Mammary epithelial cell (primary cell): ENCODE results near the gene FAM107A.

Source experiments
- EZH2 ChIP-seq: IDR thresholded peaks from 2 replicates; pipeline ENCODE4 v1.6.1; 2012; ENCODE audit warnings: low read length, inconsistent platforms, borderline replicate concordance
- TF ChIP-seq, protein P1 (sequence below), 2 donors: IDR thresholded peaks in 1 of 2; conservative IDR thresholded peaks in 1 of 2; 2 replicates each; pipeline ENCODE4 v1.5.1; 2011 to 2012; ENCODE audit warnings: inconsistent platforms in 2 of 2, low read length in 2 of 2, mild to moderate bottlenecking in 2 of 2, control low read depth in 1 of 2, low read depth in 1 of 2; ENCODE audit not compliant: insufficient read depth in 1 of 2; ENCODE audit errors: extremely low read depth in 1 of 2

DNA sequence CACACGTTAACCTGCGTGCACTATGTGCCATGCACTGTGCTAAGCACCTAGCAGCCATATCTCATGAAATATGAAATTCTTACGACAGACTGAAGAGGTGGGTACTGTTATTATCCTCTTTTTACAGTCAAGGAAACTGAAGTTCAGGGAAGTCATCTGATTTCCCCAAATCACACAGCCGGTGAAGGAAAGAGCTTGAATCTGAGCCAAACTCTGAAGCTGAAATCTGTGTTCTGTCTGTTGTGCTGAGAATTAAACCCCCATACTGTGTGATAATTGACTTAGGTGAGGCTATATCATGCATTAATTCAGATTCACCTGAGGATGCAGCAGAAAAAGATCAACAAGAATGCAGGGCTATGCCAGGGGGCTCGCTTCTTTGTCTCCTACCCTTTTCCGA, 475 bp downstream of the FAM107A start:
- TF ChIP-seq, protein P1, sequence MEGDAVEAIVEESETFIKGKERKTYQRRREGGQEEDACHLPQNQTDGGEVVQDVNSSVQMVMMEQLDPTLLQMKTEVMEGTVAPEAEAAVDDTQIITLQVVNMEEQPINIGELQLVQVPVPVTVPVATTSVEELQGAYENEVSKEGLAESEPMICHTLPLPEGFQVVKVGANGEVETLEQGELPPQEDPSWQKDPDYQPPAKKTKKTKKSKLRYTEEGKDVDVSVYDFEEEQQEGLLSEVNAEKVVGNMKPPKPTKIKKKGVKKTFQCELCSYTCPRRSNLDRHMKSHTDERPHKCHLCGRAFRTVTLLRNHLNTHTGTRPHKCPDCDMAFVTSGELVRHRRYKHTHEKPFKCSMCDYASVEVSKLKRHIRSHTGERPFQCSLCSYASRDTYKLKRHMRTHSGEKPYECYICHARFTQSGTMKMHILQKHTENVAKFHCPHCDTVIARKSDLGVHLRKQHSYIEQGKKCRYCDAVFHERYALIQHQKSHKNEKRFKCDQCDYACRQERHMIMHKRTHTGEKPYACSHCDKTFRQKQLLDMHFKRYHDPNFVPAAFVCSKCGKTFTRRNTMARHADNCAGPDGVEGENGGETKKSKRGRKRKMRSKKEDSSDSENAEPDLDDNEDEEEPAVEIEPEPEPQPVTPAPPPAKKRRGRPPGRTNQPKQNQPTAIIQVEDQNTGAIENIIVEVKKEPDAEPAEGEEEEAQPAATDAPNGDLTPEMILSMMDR (conservative IDR thresholded peaks at IDR 0.05 in 1 of 2, IDR thresholded peaks at IDR 0.05 in 1 of 2; ENCODE audit: extremely low read depth in 1 of 2, insufficient read depth in 1 of 2, low read depth in 1 of 2, low read length in 2 of 2): no peak
- no peak for TF ChIP-seq EZH2
